ENCODE data around the gene PDE4D.

- TF ChIP-seq CTCF (IDR thresholded peaks at IDR 0.05; ENCODE audit: insufficient read depth, low read depth, low read length) (no peak), EZH2 (IDR thresholded peaks at IDR 0.05; ENCODE audit: insufficient read depth, low read length) (no peak)
Observed at GRCh38 chr5:59231221-59231931, 662.1 kb downstream of the PDE4D start.

Measured in astrocyte (in vitro differentiated cells and primary cell).